Gastroesophageal sphincter (tissue), 3 donors: ENCODE measurements around the gene RRAGC.

Source experiments
- CTCF ChIP-seq, 4 experiments: fragments of 200-600 bp in 2 of 4; fragments of 450-650 bp in 2 of 4; sonication (generic) in 1 of 4; IDR thresholded peaks; one replicate each; pipeline ENCODE4 v1.5.1; 2017 to 2019; ENCODE audit warnings: antibody characterized with exemption in 4 of 4, mild to moderate bottlenecking in 2 of 4, moderate library complexity in 2 of 4
- EP300 ChIP-seq: sonication (generic); formaldehyde crosslinking; IDR thresholded peaks from one replicate; pipeline ENCODE4 v1.6.1; 2017; ENCODE audit warnings: antibody characterized with exemption, mild to moderate bottlenecking
- POLR2A ChIP-seq, 2 donors: fragments of 450-650 bp; IDR thresholded peaks; one replicate each; pipeline ENCODE4 v1.6.1; 2017; ENCODE audit warnings: antibody characterized with exemption in 2 of 2, mild to moderate bottlenecking in 2 of 2, moderate library complexity in 1 of 2
- POLR2AphosphoS5 ChIP-seq: sonication (generic); formaldehyde crosslinking; IDR thresholded peaks from one replicate; pipeline ENCODE4 v1.6.1; 2017; ENCODE audit warnings: antibody characterized with exemption

GRCh38 chr1:38858833-38859560, 575 bp downstream of the RRAGC start:
- TF ChIP-seq CTCF (IDR thresholded peaks at IDR 0.05), result no peak
- TF ChIP-seq POLR2AphosphoS5, result peak; percentile 73
- no peak for TF ChIP-seq EP300
- no peak for TF ChIP-seq POLR2A (IDR thresholded peaks at IDR 0.05)
